OCI-LY3 (cell line): ENCODE data around the gene ASCL1.

Experiments used
- EZH2phosphoT487 ChIP-seq: fragments of 200-600 bp; shearing (Covaris generic); IDR thresholded peaks from 2 replicates; pipeline ENCODE4 v1.6.1; 2018; ENCODE audit warnings: antibody characterized with exemption, mixed run types, low read depth
- TF ChIP-seq, protein P1 (sequence below): fragments of 200-600, 300-600 bp; sonication (generic); IDR thresholded peaks from 2 replicates; pipeline ENCODE4 v1.5.1; 2014; ENCODE audit warnings: antibody characterized with exemption, low read length, low read depth

- TF ChIP-seq, protein P1, sequence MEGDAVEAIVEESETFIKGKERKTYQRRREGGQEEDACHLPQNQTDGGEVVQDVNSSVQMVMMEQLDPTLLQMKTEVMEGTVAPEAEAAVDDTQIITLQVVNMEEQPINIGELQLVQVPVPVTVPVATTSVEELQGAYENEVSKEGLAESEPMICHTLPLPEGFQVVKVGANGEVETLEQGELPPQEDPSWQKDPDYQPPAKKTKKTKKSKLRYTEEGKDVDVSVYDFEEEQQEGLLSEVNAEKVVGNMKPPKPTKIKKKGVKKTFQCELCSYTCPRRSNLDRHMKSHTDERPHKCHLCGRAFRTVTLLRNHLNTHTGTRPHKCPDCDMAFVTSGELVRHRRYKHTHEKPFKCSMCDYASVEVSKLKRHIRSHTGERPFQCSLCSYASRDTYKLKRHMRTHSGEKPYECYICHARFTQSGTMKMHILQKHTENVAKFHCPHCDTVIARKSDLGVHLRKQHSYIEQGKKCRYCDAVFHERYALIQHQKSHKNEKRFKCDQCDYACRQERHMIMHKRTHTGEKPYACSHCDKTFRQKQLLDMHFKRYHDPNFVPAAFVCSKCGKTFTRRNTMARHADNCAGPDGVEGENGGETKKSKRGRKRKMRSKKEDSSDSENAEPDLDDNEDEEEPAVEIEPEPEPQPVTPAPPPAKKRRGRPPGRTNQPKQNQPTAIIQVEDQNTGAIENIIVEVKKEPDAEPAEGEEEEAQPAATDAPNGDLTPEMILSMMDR: no peak
- TF ChIP-seq EZH2phosphoT487: no peak
Measured at GRCh38 chr12:102957339-102958050, at the start of gene ASCL1.
